Nephron progenitor cell (in vitro differentiated cells): Measurements from ENCODE around the gene CLIC3.
"Not testable (repeated sequence)": the region's sequence is repeated elsewhere in the genome, so short reads cannot be mapped to it uniquely, and the experiment has no call there.

Experiments
- DNase-seq: peaks from one replicate; pipeline ENCODE4 v3.0.0; 2021
- H3K27ac Mint-ChIP-seq: 2 replicates; pipeline ENCODE4 v1.8.0; 2021; ENCODE audit warnings: mild to moderate bottlenecking, moderate library complexity, mixed read lengths
- H3K27me3 Mint-ChIP-seq: 2 replicates; pipeline ENCODE4 v1.8.0; 2021; ENCODE audit warnings: mild to moderate bottlenecking, low read depth, mixed read lengths; ENCODE audit not compliant: poor library complexity
- H3K36me3 Mint-ChIP-seq: 2 replicates; pipeline ENCODE4 v1.8.0; 2021; ENCODE audit warnings: low read depth, mixed read lengths
- H3K4me1 Mint-ChIP-seq: 2 replicates; pipeline ENCODE4 v1.8.0; 2021; ENCODE audit warnings: mixed read lengths
- H3K4me3 Mint-ChIP-seq: 2 replicates; pipeline ENCODE4 v1.8.0; 2021; ENCODE audit warnings: mild to moderate bottlenecking, moderate library complexity, mixed read lengths
- H3K9me3 Mint-ChIP-seq: 2 replicates; pipeline ENCODE4 v1.8.0; 2021; ENCODE audit warnings: mild to moderate bottlenecking, moderate library complexity, mixed read lengths
- TF ChIP-seq, protein P1 (sequence below): fragments of 200-600 bp; sonication (generic); IDR thresholded peaks from 2 replicates; pipeline ENCODE4 v1.5.0; 2021; ENCODE audit warnings: antibody characterized with exemption

Gene CLIC3

DNA sequence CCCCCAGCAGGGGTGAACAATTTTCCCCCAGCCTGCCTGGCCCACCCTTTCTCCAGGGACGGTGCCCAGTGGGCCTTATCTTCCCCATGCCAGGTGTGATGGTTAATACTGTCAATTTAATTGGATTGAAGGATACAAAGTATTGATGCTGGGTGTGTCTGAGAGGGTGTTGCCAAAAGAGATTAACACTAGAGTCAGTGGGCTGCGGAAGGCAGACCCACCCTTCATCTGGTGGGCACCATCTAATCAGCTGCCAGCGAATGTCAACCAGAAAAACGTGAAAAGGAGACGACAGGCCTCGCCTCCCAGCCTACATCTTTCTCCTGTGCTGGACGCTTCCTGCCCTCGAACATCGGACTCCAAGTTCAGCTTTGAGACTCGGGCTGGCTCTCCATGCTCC lies 41.1 kb upstream of the CLIC3 start:
- Mint-ChIP-seq H3K4me1 (no peaks in the 10 kb centered on the region), H3K36me3 (no peaks in the 10 kb centered on the region), H3K9me3 (no peaks in the 10 kb centered on the region), H3K27ac (no peak overlapping the region), H3K4me3 (no peak overlapping the region), H3K27me3 (peaks cover 10% of the 10 kb centered on the region)
- no peak for DNase-seq
- TF ChIP-seq, protein P1, sequence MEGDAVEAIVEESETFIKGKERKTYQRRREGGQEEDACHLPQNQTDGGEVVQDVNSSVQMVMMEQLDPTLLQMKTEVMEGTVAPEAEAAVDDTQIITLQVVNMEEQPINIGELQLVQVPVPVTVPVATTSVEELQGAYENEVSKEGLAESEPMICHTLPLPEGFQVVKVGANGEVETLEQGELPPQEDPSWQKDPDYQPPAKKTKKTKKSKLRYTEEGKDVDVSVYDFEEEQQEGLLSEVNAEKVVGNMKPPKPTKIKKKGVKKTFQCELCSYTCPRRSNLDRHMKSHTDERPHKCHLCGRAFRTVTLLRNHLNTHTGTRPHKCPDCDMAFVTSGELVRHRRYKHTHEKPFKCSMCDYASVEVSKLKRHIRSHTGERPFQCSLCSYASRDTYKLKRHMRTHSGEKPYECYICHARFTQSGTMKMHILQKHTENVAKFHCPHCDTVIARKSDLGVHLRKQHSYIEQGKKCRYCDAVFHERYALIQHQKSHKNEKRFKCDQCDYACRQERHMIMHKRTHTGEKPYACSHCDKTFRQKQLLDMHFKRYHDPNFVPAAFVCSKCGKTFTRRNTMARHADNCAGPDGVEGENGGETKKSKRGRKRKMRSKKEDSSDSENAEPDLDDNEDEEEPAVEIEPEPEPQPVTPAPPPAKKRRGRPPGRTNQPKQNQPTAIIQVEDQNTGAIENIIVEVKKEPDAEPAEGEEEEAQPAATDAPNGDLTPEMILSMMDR, result no peak

DNA sequence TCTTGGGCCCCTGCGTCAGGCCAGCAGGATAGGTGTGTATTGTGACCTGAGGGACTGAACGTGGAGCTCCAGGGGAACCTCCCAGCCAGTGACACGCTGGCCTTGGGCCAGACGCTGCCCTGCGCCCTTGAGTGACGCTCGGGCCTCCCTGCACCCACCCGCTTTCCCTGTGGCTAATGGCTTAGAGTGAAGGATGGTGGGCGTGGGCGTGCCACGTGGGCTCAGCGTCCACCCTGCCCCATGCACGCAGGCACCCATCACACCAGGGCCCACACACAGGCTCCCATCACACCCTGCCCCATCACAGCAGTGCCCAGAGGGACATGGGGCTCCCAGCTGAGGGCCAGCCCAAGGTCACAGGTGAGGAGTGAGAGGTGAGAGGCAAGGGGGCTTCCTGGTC lies 40.7 kb upstream of the CLIC3 start:
- no peak overlapping the region for H3K27ac Mint-ChIP-seq
- no peak for DNase-seq
- H3K9me3 Mint-ChIP-seq, result no peaks in the 10 kb centered on the region
- H3K27me3 Mint-ChIP-seq, result peaks cover 8% of the 10 kb centered on the region
- no peak overlapping the region for H3K4me3 Mint-ChIP-seq
- H3K4me1 Mint-ChIP-seq, result no peaks in the 10 kb centered on the region
- no peaks in the 10 kb centered on the region for H3K36me3 Mint-ChIP-seq
- TF ChIP-seq, protein P1, result no peak

DNA sequence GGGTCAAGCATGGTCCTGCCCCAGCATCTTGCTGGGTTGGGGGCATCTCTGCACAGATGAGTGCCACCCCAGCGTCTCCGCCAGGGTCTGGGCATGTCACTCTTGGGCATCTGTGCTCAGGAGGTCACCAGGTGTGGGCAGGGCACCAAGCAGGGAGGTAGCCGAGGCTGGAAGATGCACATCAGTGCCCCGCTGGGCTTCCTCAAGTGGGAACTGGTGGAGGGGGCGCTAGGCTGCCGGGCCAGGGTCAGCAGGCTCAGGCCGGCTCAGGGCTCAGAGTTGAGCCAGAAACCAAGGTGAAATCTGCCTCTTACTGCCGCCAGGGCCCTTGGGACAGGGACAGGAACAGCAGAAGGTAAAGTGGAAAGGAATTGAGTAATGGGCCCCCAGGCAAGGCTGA lies 39.6 kb upstream of the CLIC3 start:
- Mint-ChIP-seq H3K36me3 (no peaks in the 10 kb centered on the region), H3K4me3 (no peak overlapping the region), H3K27ac (no peak overlapping the region), H3K9me3 (no peaks in the 10 kb centered on the region), H3K4me1 (no peaks in the 10 kb centered on the region), H3K27me3 (peaks cover 8% of the 10 kb centered on the region)
- TF ChIP-seq, protein P1, result no peak
- no peak for DNase-seq

DNA sequence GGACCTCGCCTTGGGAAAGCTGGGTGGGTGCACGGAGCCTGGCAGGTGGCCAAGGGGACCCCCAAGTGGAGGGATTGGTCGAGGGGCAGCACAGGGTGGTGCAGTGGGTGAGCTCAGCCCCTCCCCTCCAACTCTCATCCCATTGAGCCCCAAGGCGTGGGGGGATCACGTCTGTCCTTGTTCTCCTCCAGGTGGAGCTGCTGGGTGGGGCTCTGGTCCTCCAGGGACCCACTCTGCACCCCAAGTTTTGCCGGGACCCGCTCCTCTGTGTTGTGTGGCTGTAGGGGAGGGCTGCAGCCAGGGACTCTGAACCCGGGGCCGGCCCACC lies 39.1 kb upstream of the CLIC3 start:
- H3K9me3 Mint-ChIP-seq, result no peaks in the 10 kb centered on the region
- DNase-seq, result no peak
- H3K27me3 Mint-ChIP-seq, result peaks cover 8% of the 10 kb centered on the region
- no peak overlapping the region for H3K27ac Mint-ChIP-seq
- no peaks in the 10 kb centered on the region for H3K36me3 Mint-ChIP-seq
- no peaks in the 10 kb centered on the region for H3K4me1 Mint-ChIP-seq
- H3K4me3 Mint-ChIP-seq, result no peak overlapping the region
- TF ChIP-seq, protein P1, result peak; percentile 47

DNA sequence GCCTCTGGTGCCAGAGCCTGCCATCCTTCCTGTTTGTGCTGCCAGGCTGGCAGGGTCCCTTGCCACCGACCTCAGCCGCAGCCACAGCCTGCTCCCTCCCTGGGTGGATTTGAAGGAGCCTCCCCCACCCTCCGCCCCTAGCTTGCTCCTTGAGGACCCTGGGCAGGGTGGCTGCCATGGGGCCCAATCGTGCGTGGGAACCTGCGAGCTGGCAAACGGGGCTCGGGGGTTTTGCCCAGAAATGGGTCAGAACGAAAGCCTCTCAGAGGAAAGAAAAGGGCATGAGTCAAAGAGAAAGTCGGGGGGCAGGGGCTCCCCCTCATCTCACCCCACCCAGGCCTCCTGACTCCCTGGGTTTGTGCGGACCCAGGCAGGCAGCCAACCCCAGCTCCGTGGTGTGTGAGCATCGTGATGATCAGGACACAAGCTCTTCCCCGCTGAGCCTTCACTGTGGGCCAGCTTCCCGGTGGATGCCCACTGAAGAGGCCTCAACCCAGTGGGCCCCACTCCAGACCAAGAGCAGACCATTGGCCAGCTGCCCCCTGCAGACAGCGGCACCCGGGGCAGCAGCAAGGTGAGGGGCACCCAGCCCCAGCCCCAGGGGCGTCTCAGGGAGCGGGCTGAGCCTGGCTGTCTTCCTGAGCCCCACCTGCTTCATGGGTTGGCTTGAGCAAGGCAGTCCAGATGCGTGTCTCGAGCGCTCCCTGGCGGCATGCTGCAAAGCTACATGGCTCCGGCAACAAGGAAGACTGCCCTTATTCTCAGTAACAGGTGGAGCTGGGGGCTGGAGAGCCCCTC lies 38.5 kb upstream of the CLIC3 start:
- H3K36me3 Mint-ChIP-seq, result no peaks in the 10 kb centered on the region
- no peaks in the 10 kb centered on the region for H3K4me1 Mint-ChIP-seq
- TF ChIP-seq, protein P1, result peak; percentile 90
- DNase-seq, result peak; percentile 89
- H3K27me3 Mint-ChIP-seq, result peaks cover 8% of the 10 kb centered on the region
- H3K27ac Mint-ChIP-seq, result no peak overlapping the region
- H3K9me3 Mint-ChIP-seq, result no peaks in the 10 kb centered on the region
- no peak overlapping the region for H3K4me3 Mint-ChIP-seq

DNA sequence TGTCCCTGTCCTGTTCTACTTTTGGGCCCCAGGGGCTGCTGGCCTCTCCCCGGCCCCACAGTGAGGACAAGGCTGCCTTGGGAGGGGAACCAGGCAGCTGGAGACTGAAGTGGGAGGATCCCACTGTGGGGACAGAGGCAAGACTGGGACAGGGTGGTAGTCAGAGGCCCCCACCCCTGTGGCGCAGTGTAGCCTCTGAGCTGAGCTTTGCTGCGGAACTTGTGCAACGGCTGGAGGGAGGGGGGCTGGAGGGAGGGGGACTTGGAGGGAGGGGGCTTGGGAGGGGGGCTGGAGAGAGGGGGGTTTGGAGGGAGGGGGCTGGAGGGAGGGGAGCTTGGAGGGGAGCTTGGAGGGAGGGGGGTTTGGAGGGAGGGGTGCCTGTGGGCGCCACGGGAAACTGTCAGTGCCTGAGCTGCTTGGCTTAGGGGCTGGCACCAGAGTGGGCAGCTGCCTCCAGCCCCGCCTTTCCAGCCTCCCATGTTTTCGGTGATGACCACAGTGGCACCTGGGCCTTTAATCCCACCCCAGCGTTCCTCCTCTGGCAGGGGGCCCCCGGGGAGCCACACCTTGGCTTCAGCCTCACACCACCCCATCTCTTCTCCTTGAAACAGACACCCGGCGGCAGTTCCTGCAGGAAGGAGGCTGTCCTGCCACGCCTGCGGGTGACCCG lies 37.8 kb upstream of the CLIC3 start:
- peaks cover 11% of the 10 kb centered on the region for H3K27me3 Mint-ChIP-seq
- no peaks in the 10 kb centered on the region for H3K36me3 Mint-ChIP-seq
- no peak overlapping the region for H3K27ac Mint-ChIP-seq
- DNase-seq, result no peak
- H3K4me3 Mint-ChIP-seq, result no peak overlapping the region
- no peaks in the 10 kb centered on the region for H3K9me3 Mint-ChIP-seq
- TF ChIP-seq, protein P1, result no peak
- no peaks in the 10 kb centered on the region for H3K4me1 Mint-ChIP-seq

DNA sequence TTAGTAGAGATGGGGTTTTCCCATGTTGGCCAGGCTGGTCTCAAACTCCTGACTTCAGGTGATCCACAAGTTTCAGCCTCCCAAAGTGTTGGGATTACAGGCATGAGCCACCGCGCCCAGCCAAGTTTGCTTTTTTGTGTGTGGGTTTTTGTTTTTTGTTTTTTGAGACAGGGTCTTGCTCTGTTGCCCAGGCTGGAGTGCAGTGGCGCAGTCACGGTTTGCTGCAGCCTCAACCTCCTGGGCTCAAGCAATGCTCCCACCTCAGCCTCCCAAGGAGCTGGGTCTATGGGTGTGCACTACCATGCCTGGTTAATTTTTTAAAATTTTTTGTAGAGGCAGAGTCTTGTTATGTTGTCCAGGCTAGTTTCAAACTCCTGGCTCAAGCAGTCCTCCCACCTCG lies 37.1 kb upstream of the CLIC3 start:
- not testable (repeated sequence) for H3K4me3 Mint-ChIP-seq, H3K27ac Mint-ChIP-seq, H3K36me3 Mint-ChIP-seq, DNase-seq, H3K9me3 Mint-ChIP-seq, H3K4me1 Mint-ChIP-seq
- H3K27me3 Mint-ChIP-seq, result peaks cover 12% of the 10 kb centered on the region
